ENCODE data around the gene GCN1. TPM values are rescaled to one million over a fixed set of nuclear protein-coding genes. Genes with fewer than 3 reads are reported as not detected.

The GCN1 gene
- total RNA-seq, 1 experiment from 2014 or later: 181 TPM

DNA sequence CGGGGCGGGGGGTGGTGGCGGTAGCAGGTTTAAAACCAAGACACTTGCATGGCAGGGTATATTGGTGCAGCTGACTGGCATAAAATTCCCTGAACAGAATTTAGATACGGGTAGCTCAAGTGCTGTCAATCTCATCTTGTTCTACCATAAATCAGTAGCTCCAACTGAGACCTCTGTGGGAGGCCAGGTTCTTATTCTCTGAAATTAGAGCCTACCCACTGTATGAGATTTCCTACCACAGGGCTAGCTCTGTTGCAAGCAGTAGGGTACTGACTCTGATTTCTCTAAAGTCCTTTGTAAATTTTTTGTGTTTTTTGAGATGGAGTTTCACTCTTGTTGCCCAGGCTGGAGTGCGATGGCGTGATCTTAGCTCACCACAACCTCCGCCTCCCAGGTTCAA, 9.7 kb upstream of the GCN1 start (continued):
- TF ChIP-seq AFF4 (CRISPR knock-in tag; IDR thresholded peaks at IDR 0.05; ENCODE audit: borderline replicate concordance) (no peak), ZNF281 (CRISPR knock-in tag; IDR thresholded peaks at IDR 0.05) (no peak), CDX4 (CRISPR knock-in tag; IDR thresholded peaks at IDR 0.05; ENCODE audit: borderline replicate concordance) (no peak), TEAD4 (CRISPR knock-in tag; IDR thresholded peaks at IDR 0.05) (no peak)

DNA sequence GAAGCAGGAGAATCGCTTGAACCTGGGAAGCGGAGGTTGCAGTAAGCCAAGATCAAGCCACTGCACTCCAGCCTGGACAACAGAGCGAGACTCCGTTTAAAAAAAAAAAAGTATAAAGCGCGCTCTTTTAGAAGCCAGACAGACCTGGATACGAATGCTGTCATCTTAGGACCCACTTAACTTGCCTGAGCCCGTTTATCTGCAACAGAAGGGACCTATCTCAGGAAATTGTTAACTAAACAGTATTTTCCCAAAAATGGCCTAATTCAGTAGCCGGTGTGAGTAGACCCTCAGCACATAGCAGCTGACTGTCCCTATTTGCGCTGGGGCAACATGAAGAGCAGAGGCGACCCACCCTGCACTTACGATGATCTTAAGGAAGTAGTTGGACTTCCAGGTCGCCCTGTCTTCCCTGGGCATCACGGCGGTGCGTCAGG, 5.9 kb upstream of the GCN1 start:
- DNase-seq (ENCODE audit: low spot score) (no peak), ATAC-seq (no peak)
- CTCF ChIA-PET: interaction anchor here (0.7 to 2.9 kb wide), 18 partner anchors 9 to 266 kb away, joined by 3 to 86 read pairs (median 8); partner anchors contain the start of genes PXN, RAB35, RNU4-2 and SIRT4
- POLR2A ChIA-PET: interaction anchor here (0.5 to 3.8 kb wide), 15 partner anchors 9 to 387 kb away, joined by 3 to 97 read pairs (median 4); partner anchors contain the start of genes POP5, PXN, RAB35 and RNU4-1
- H3K4me1 Mint-ChIP-seq: peaks cover 22% of the 10 kb centered on the region
- H3K36me3 Mint-ChIP-seq: peaks cover 57% of the 10 kb centered on the region
- no peaks in the 10 kb centered on the region for H3K27me3 Mint-ChIP-seq (ENCODE audit: low read depth)
- peak overlapping the region; percentile 97 for H3K4me3 Mint-ChIP-seq
- TF ChIP-seq ESRRA (CRISPR knock-in tag; IDR thresholded peaks at IDR 0.05; ENCODE audit: borderline replicate concordance): no peak
- TF ChIP-seq EMX1 (CRISPR knock-in tag; IDR thresholded peaks at IDR 0.05): 0 out of 2 replicates have a peak, but pooled peaks have one; percentile 61
- H3K27ac Mint-ChIP-seq: peak overlapping the region; percentile 99
- H3K9me3 Mint-ChIP-seq: no peaks in the 10 kb centered on the region

GRCh38 chr12:120199595-120200306, 5.2 kb upstream of the GCN1 start:
- Mint-ChIP-seq H3K27me3 (ENCODE audit: low read depth) (no peaks in the 10 kb centered on the region), H3K9me3 (no peaks in the 10 kb centered on the region), H3K4me1 (peaks cover 27% of the 10 kb centered on the region), H3K27ac (peak overlapping the region; percentile 99), H3K4me3 (peak overlapping the region; percentile 97), H3K36me3 (peaks cover 55% of the 10 kb centered on the region)
- no peak for DNase-seq (ENCODE audit: low spot score)
- ChIA-PET CTCF (interaction anchor here (1.5 kb wide), 1 partner anchor 28 kb away, joined by 4 read pairs; no protein-coding TSS in a partner anchor), POLR2A (interaction anchor here (0.7 to 3.8 kb wide), 4 partner anchors 8 to 92 kb away, joined by 3 to 97 read pairs (median 22); partner anchors contain the start of genes RNU4-1 and RNU4-2)
- 0 out of 2 replicates have a peak, but pooled peaks have one; percentile 13 for TF ChIP-seq GABPB1 (CRISPR knock-in tag; IDR thresholded peaks at IDR 0.05)
- no peak for TF ChIP-seq NR1H2 (CRISPR knock-in tag; IDR thresholded peaks at IDR 0.05)
- ATAC-seq: no peak

DNA sequence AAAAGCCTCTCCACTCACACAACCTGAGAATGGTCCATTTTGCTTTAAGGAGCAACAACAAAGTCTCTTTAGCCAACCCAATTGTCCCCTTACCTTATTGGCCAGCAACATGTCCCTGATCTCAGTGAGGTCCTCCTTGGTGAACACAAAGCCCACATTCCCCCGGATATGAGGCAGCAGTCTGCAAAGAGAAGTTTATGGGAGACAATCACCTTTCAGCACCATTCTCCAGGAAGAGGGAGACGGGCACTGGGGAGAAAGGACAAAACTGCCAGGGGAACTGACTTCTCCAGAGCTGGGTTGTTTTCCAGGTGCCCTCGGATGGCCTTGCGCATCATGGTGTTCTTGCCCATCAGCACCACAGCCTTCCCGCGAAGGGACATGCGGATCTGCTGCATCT, 4.5 kb upstream of the GCN1 start:
- peaks cover 27% of the 10 kb centered on the region for H3K4me1 Mint-ChIP-seq
- POLR2A ChIA-PET: no interaction called here

More for the DNA sequence above, 4.5 kb upstream of the GCN1 start:
- CTCF ChIA-PET: interaction anchor here (1.5 kb wide), 1 partner anchor 29 kb away, joined by 4 read pairs; no protein-coding TSS in a partner anchor
- Mint-ChIP-seq H3K27me3 (ENCODE audit: low read depth) (no peaks in the 10 kb centered on the region), H3K4me3 (peak overlapping the region; percentile 97), H3K27ac (peak overlapping the region; percentile 99), H3K36me3 (peaks cover 52% of the 10 kb centered on the region), H3K9me3 (no peaks in the 10 kb centered on the region)
- ATAC-seq (no peak), DNase-seq (ENCODE audit: low spot score) (no peak)
- no peak for TF ChIP-seq NFE2L1 (CRISPR knock-in tag; IDR thresholded peaks at IDR 0.05)
- TF ChIP-seq, protein P1, sequence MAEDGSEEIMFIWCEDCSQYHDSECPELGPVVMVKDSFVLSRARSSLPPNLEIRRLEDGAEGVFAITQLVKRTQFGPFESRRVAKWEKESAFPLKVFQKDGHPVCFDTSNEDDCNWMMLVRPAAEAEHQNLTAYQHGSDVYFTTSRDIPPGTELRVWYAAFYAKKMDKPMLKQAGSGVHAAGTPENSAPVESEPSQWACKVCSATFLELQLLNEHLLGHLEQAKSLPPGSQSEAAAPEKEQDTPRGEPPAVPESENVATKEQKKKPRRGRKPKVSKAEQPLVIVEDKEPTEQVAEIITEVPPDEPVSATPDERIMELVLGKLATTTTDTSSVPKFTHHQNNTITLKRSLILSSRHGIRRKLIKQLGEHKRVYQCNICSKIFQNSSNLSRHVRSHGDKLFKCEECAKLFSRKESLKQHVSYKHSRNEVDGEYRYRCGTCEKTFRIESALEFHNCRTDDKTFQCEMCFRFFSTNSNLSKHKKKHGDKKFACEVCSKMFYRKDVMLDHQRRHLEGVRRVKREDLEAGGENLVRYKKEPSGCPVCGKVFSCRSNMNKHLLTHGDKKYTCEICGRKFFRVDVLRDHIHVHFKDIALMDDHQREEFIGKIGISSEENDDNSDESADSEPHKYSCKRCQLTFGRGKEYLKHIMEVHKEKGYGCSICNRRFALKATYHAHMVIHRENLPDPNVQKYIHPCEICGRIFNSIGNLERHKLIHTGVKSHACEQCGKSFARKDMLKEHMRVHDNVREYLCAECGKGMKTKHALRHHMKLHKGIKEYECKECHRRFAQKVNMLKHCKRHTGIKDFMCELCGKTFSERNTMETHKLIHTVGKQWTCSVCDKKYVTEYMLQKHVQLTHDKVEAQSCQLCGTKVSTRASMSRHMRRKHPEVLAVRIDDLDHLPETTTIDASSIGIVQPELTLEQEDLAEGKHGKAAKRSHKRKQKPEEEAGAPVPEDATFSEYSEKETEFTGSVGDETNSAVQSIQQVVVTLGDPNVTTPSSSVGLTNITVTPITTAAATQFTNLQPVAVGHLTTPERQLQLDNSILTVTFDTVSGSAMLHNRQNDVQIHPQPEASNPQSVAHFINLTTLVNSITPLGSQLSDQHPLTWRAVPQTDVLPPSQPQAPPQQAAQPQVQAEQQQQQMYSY (CRISPR knock-in tag; IDR thresholded peaks at IDR 0.05): peak; percentile 14; the same call in 1 of the 2 replicates
